KOPT-K1 (cell line): ENCODE measurements around the gene SLC26A11.
"Not testable (repeated sequence)": the region's sequence is repeated elsewhere in the genome, so short reads cannot be mapped to it uniquely, and the experiment has no call there.

Experiments
- H3K27ac ChIP-seq: fragments of 200-600 bp; sonication (generic); 2 replicates; pipeline ENCODE4 v1.5.1; 2016; ENCODE audit warnings: antibody characterized with exemption, mild to moderate bottlenecking, low read depth, low read length; ENCODE audit not compliant: poor library complexity, severe bottlenecking
- H3K36me3 ChIP-seq: fragments of 200-600 bp; sonication (generic); 2 replicates; pipeline ENCODE4 v1.5.1; 2017; ENCODE audit warnings: antibody characterized with exemption, mild to moderate bottlenecking, low read length, moderate library complexity; ENCODE audit not compliant: insufficient read depth
- H3K9me3 ChIP-seq: fragments of 200-600 bp; sonication (generic); 2 replicates; pipeline ENCODE4 v1.5.1; 2017; ENCODE audit warnings: antibody characterized with exemption, low read length, mild to moderate bottlenecking; ENCODE audit not compliant: insufficient read depth, poor library complexity, severe bottlenecking

The SLC26A11 gene

GRCh38 chr17:80254396-80255251 lies 34.4 kb downstream of the SLC26A11 start:
- Histone ChIP-seq H3K36me3 (no peaks in the 10 kb centered on the region), H3K9me3 (no peaks in the 10 kb centered on the region), H3K27ac (peak overlapping the region; percentile 85)

GRCh38 chr17:80256034-80256350 lies 35.8 kb downstream of the SLC26A11 start:
- Histone ChIP-seq H3K27ac (peak overlapping the region; percentile 85), H3K9me3 (no peaks in the 10 kb centered on the region), H3K36me3 (no peaks in the 10 kb centered on the region)

GRCh38 chr17:80257716-80258213 lies 37.5 kb downstream of the SLC26A11 start:
- Histone ChIP-seq H3K36me3 (no peaks in the 10 kb centered on the region), H3K9me3 (no peaks in the 10 kb centered on the region), H3K27ac (peak overlapping the region; percentile 83)

- H3K27ac ChIP-seq: peak overlapping the region; percentile 83
- H3K9me3 ChIP-seq, H3K36me3 ChIP-seq: not testable (repeated sequence)
These were observed 38.1 kb downstream of the SLC26A11 start for GRCh38 chr17:80258296-80258695.

- Histone ChIP-seq H3K9me3 (no peaks in the 10 kb centered on the region), H3K36me3 (no peaks in the 10 kb centered on the region), H3K27ac (peak overlapping the region; percentile 83)
These were observed 39.3 kb downstream of the SLC26A11 start for GRCh38 chr17:80259457-80260068.

- H3K36me3 ChIP-seq: no peaks in the 10 kb centered on the region
- peak overlapping the region; percentile 83 for H3K27ac ChIP-seq
- no peaks in the 10 kb centered on the region for H3K9me3 ChIP-seq
These were observed 39.9 kb downstream of the SLC26A11 start for GRCh38 chr17:80260069-80260535.

GRCh38 chr17:80260791-80261158 lies 40.5 kb downstream of the SLC26A11 start, which contains the start of gene RNF213:
Gene RNF213 (plus strand): TSS chr17:80260852. CDS start chr17:80263682, 2,830 bp downstream.
- H3K36me3 ChIP-seq: peaks cover 3% of the 10 kb centered on the region
- peak within 1 kb of the TSS; percentile 99 for H3K27ac ChIP-seq
- H3K9me3 ChIP-seq: no peaks in the 10 kb centered on the region

GRCh38 chr17:80261159-80261894 lies 41.1 kb downstream of the SLC26A11 start:
- Histone ChIP-seq H3K36me3 (peaks cover 9% of the 10 kb centered on the region), H3K27ac (peak overlapping the region; percentile 99), H3K9me3 (no peaks in the 10 kb centered on the region)

GRCh38 chr17:80261895-80262279 lies 41.7 kb downstream of the SLC26A11 start:
- peaks cover 14% of the 10 kb centered on the region for H3K36me3 ChIP-seq
- H3K9me3 ChIP-seq: no peaks in the 10 kb centered on the region
- H3K27ac ChIP-seq: peak overlapping the region; percentile 99

- peak overlapping the region; percentile 99 for H3K27ac ChIP-seq
These were observed 42.1 kb downstream of the SLC26A11 start for GRCh38 chr17:80262291-80262690.

GRCh38 chr17:80262775-80263244 lies 42.6 kb downstream of the SLC26A11 start:
- H3K27ac ChIP-seq: peak overlapping the region; percentile 99
- peaks cover 22% of the 10 kb centered on the region for H3K36me3 ChIP-seq
- no peaks in the 10 kb centered on the region for H3K9me3 ChIP-seq

More at GRCh38 chr17:80262291-80262690, 42.1 kb downstream of the SLC26A11 start:
- peaks cover 16% of the 10 kb centered on the region for H3K36me3 ChIP-seq
- H3K9me3 ChIP-seq: no peaks in the 10 kb centered on the region

GRCh38 chr17:80263253-80264204 lies 43.3 kb downstream of the SLC26A11 start:
- Histone ChIP-seq H3K27ac (peak overlapping the region; percentile 99), H3K9me3 (no peaks in the 10 kb centered on the region), H3K36me3 (peaks cover 29% of the 10 kb centered on the region)

- Histone ChIP-seq H3K9me3 (no peaks in the 10 kb centered on the region), H3K36me3 (peaks cover 38% of the 10 kb centered on the region), H3K27ac (peak overlapping the region; percentile 99)
These were observed 44.2 kb downstream of the SLC26A11 start for GRCh38 chr17:80264205-80265075.
